Measurements from ENCODE around the gene KRTAP5-11.

DNA sequence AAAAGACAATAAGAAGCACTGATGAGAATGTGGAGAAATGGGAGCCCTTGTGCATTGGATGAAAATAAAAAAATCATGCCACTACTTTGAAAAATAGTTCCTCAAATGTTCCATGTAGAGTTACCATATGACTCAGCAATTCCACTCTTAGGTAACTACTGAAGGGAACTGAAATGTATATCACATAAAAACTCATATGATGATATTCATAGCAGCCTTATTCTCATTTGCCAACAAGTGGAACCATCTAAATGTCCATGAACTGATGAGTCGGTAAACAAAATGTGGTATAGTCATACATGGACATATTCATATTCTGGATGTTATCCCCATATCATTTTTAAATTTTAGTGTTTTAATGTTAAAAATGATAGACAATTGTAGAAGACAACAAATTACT is 31.0 kb downstream of the KRTAP5-11 start:
- TF ChIP-seq, protein P1, sequence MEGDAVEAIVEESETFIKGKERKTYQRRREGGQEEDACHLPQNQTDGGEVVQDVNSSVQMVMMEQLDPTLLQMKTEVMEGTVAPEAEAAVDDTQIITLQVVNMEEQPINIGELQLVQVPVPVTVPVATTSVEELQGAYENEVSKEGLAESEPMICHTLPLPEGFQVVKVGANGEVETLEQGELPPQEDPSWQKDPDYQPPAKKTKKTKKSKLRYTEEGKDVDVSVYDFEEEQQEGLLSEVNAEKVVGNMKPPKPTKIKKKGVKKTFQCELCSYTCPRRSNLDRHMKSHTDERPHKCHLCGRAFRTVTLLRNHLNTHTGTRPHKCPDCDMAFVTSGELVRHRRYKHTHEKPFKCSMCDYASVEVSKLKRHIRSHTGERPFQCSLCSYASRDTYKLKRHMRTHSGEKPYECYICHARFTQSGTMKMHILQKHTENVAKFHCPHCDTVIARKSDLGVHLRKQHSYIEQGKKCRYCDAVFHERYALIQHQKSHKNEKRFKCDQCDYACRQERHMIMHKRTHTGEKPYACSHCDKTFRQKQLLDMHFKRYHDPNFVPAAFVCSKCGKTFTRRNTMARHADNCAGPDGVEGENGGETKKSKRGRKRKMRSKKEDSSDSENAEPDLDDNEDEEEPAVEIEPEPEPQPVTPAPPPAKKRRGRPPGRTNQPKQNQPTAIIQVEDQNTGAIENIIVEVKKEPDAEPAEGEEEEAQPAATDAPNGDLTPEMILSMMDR (IDR thresholded peaks at IDR 0.05; ENCODE audit: poor library complexity, severe bottlenecking): no peak
- TF ChIP-seq RAD21 (conservative IDR thresholded peaks at IDR 0.05) (no peak), EP300 (conservative IDR thresholded peaks at IDR 0.05; ENCODE audit: poor library complexity, severe bottlenecking) (no peak), EZH2 (IDR thresholded peaks at IDR 0.05; ENCODE audit: borderline replicate concordance, insufficient read depth, low read length, poor library complexity, severe bottlenecking) (no peak), SMC3 (conservative IDR thresholded peaks at IDR 0.05; ENCODE audit: poor library complexity) (no peak), MXI1 (conservative IDR thresholded peaks at IDR 0.05; ENCODE audit: poor library complexity, severe bottlenecking) (no peak), TAF1 (IDR thresholded peaks at IDR 0.05; ENCODE audit: low read depth) (no peak)

Data from neural cell (in vitro differentiated cells).